ENCODE measurements around the gene PDHB.

Gene PDHB

DNA sequence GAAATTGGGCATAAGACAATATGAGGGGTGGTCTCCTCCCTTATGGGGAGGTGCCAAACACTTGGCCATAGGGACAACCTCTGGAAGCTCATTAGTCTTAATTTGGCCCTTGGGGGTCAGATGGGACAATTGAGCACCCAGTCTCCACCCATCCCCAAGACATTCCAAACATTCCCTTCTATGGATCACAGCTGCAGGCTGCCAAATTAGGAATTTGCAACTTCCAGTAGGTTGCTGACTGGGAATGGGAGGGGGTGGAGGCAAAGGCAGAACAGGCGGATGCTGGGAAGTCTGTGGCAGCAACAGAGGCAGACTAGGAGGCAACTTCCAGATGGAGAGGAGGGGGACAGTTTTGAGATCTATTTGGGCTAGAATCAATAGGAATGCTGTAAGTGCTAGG, 1.4 kb upstream of the PDHB start:
- no CpG with 5 or more reads among the region's 1 CpG for WGBS, 2 donors (ENCODE audit: extremely low coverage in 2 of 2, insufficient read length in 2 of 2, insufficient replicate concordance in 1 of 2)
- Histone ChIP-seq H3K4me2 (ENCODE audit: insufficient read depth, low read length, poor library complexity, severe bottlenecking) (no peak overlapping the region), H3K4me1 (ENCODE audit: control insufficient read depth in 2 of 2, insufficient read depth in 1 of 2, low read depth in 1 of 2, low read length in 2 of 2) (peaks cover 8 to 12% of the 10 kb centered on the region in 2 donors), H3K36me3 (replicated peaks in 1 of 2; ENCODE audit: control insufficient read depth in 2 of 2, insufficient read depth in 2 of 2, low read length in 2 of 2) (peaks cover 7 to 23% of the 10 kb centered on the region in 2 donors), H3K4me3 (ENCODE audit: low read length in 2 of 2) (no peak overlapping the region), H2BK120ac (ENCODE audit: low read depth, low read length) (peak overlapping the region; percentile 63), H2AK5ac (ENCODE audit: low read depth, low read length) (no peak overlapping the region), H3K79me1 (ENCODE audit: low read depth, low read length) (no peaks in the 10 kb centered on the region), H2BK15ac (ENCODE audit: low read length) (no peak overlapping the region), H2BK5ac (ENCODE audit: low read length) (no peak overlapping the region), H3K9ac (ENCODE audit: low read depth, low read length, poor library complexity) (no peak overlapping the region), H3K18ac (ENCODE audit: low read length) (no peak overlapping the region), H3K27me3 (ENCODE audit: control insufficient read depth in 3 of 3, insufficient read depth in 3 of 3, low read depth in 1 of 3, low read length in 3 of 3) (no peaks in the 10 kb centered on the region), H3K14ac (ENCODE audit: low read length) (no peak overlapping the region), H3K9me3 (replicated peaks in 1 of 2; ENCODE audit: control insufficient read depth in 2 of 2, insufficient read depth in 1 of 2, low read depth in 1 of 2, low read length in 2 of 2) (no peaks in the 10 kb centered on the region), H4K91ac (ENCODE audit: low read depth, low read length, poor library complexity) (no peak overlapping the region), H2BK12ac (ENCODE audit: low read length) (no peak overlapping the region), H3K27ac (replicated peaks; ENCODE audit: low read length) (peak overlapping the region; percentile 87), H2AFZ (ENCODE audit: low read length) (no peak overlapping the region), H4K8ac (ENCODE audit: low read depth, low read length) (no peak overlapping the region), H3K23ac (ENCODE audit: low read depth, low read length, poor library complexity) (no peak overlapping the region), H3K4ac (ENCODE audit: low read length) (no peak overlapping the region)
- peak; percentile 82 for DNase-seq (ENCODE audit: low spot score)

GRCh38 chr3:58434511-58434910, 879 bp upstream of the PDHB start:
- Histone ChIP-seq H2BK15ac (ENCODE audit: low read length) (no peak overlapping the region), H4K91ac (ENCODE audit: low read depth, low read length, poor library complexity) (no peak overlapping the region), H3K27ac (replicated peaks; ENCODE audit: low read length) (peak overlapping the region; percentile 87), H2AK5ac (ENCODE audit: low read depth, low read length) (no peak overlapping the region), H3K23ac (ENCODE audit: low read depth, low read length, poor library complexity) (no peak overlapping the region), H2AFZ (ENCODE audit: low read length) (no peak overlapping the region), H3K9me3 (replicated peaks in 1 of 2; ENCODE audit: control insufficient read depth in 2 of 2, insufficient read depth in 1 of 2, low read depth in 1 of 2, low read length in 2 of 2) (no peaks in the 10 kb centered on the region), H3K4ac (ENCODE audit: low read length) (no peak overlapping the region), H2BK12ac (ENCODE audit: low read length) (no peak overlapping the region), H2BK120ac (ENCODE audit: low read depth, low read length) (no peak overlapping the region), H2BK5ac (ENCODE audit: low read length) (no peak overlapping the region), H3K27me3 (ENCODE audit: control insufficient read depth in 3 of 3, insufficient read depth in 3 of 3, low read depth in 1 of 3, low read length in 3 of 3) (no peaks in the 10 kb centered on the region), H3K18ac (ENCODE audit: low read length) (no peak overlapping the region), H3K4me1 (ENCODE audit: control insufficient read depth in 2 of 2, insufficient read depth in 1 of 2, low read depth in 1 of 2, low read length in 2 of 2) (peaks cover 8 to 12% of the 10 kb centered on the region in 2 donors), H3K4me2 (ENCODE audit: insufficient read depth, low read length, poor library complexity, severe bottlenecking) (peak overlapping the region; percentile 39), H3K79me1 (ENCODE audit: low read depth, low read length) (no peaks in the 10 kb centered on the region), H4K8ac (ENCODE audit: low read depth, low read length) (no peak overlapping the region), H3K36me3 (replicated peaks in 1 of 2; ENCODE audit: control insufficient read depth in 2 of 2, insufficient read depth in 2 of 2, low read length in 2 of 2) (peaks cover 10 to 28% of the 10 kb centered on the region in 2 donors), H3K14ac (ENCODE audit: low read length) (no peak overlapping the region), H3K4me3 (ENCODE audit: low read length in 2 of 2) (no peak overlapping the region), H3K9ac (ENCODE audit: low read depth, low read length, poor library complexity) (no peak overlapping the region)
- no CpG with 5 or more reads among the region's 11 CpGs for WGBS, 2 donors (ENCODE audit: extremely low coverage in 2 of 2, insufficient read length in 2 of 2, insufficient replicate concordance in 1 of 2)
- peak; percentile 57 for DNase-seq (ENCODE audit: low spot score)

GRCh38 chr3:58434168-58434504, 504 bp upstream of the PDHB start:
- Histone ChIP-seq H3K18ac (ENCODE audit: low read length) (no peak overlapping the region), H3K79me1 (ENCODE audit: low read depth, low read length) (no peaks in the 10 kb centered on the region), H3K9ac (ENCODE audit: low read depth, low read length, poor library complexity) (no peak overlapping the region), H3K4me1 (ENCODE audit: control insufficient read depth in 2 of 2, insufficient read depth in 1 of 2, low read depth in 1 of 2, low read length in 2 of 2) (peaks cover 8 to 12% of the 10 kb centered on the region in 2 donors), H3K27me3 (ENCODE audit: control insufficient read depth in 3 of 3, insufficient read depth in 3 of 3, low read depth in 1 of 3, low read length in 3 of 3) (no peaks in the 10 kb centered on the region), H3K9me3 (replicated peaks in 1 of 2; ENCODE audit: control insufficient read depth in 2 of 2, insufficient read depth in 1 of 2, low read depth in 1 of 2, low read length in 2 of 2) (no peaks in the 10 kb centered on the region), H4K91ac (ENCODE audit: low read depth, low read length, poor library complexity) (no peak overlapping the region), H2AFZ (ENCODE audit: low read length) (peak overlapping the region; percentile 81), H3K14ac (ENCODE audit: low read length) (no peak overlapping the region), H3K27ac (replicated peaks; ENCODE audit: low read length) (peak overlapping the region; percentile 87), H2BK15ac (ENCODE audit: low read length) (no peak overlapping the region), H2BK5ac (ENCODE audit: low read length) (no peak overlapping the region), H2BK120ac (ENCODE audit: low read depth, low read length) (no peak overlapping the region), H3K4ac (ENCODE audit: low read length) (no peak overlapping the region), H3K4me2 (ENCODE audit: insufficient read depth, low read length, poor library complexity, severe bottlenecking) (peak overlapping the region; percentile 39), H3K4me3 (ENCODE audit: low read length in 2 of 2) (peak overlapping the region; percentile 43 to 92), H3K36me3 (replicated peaks in 1 of 2; ENCODE audit: control insufficient read depth in 2 of 2, insufficient read depth in 2 of 2, low read length in 2 of 2) (peaks cover 12 to 32% of the 10 kb centered on the region in 2 donors), H4K8ac (ENCODE audit: low read depth, low read length) (no peak overlapping the region), H2AK5ac (ENCODE audit: low read depth, low read length) (no peak overlapping the region), H2BK12ac (ENCODE audit: low read length) (no peak overlapping the region), H3K23ac (ENCODE audit: low read depth, low read length, poor library complexity) (no peak overlapping the region)
- WGBS, 2 donors (ENCODE audit: extremely low coverage in 2 of 2, insufficient read length in 2 of 2, insufficient replicate concordance in 1 of 2) = no CpG with 5 or more reads among the region's 3 CpGs
- no peak for DNase-seq (ENCODE audit: low spot score)

GRCh38 chr3:58432905-58433304, 727 bp downstream of the PDHB start:
- H2BK15ac ChIP-seq (ENCODE audit: low read length) = no peak overlapping the region
- WGBS, 2 donors (ENCODE audit: extremely low coverage in 2 of 2, insufficient read length in 2 of 2, insufficient replicate concordance in 1 of 2) = no CpG with 5 or more reads among the region's 6 CpGs
- H2AFZ ChIP-seq (ENCODE audit: low read length) = peak overlapping the region; percentile 96
- no peak overlapping the region for H3K18ac ChIP-seq (ENCODE audit: low read length)
- peaks cover 8 to 12% of the 10 kb centered on the region in 2 donors for H3K4me1 ChIP-seq (ENCODE audit: control insufficient read depth in 2 of 2, insufficient read depth in 1 of 2, low read depth in 1 of 2, low read length in 2 of 2)
- peak overlapping the region; percentile 73 for H3K4me2 ChIP-seq (ENCODE audit: insufficient read depth, low read length, poor library complexity, severe bottlenecking)
- H3K79me1 ChIP-seq (ENCODE audit: low read depth, low read length) = no peaks in the 10 kb centered on the region
- no peaks in the 10 kb centered on the region for H3K9me3 ChIP-seq (replicated peaks in 1 of 2; ENCODE audit: control insufficient read depth in 2 of 2, insufficient read depth in 1 of 2, low read depth in 1 of 2, low read length in 2 of 2)
- H2AK5ac ChIP-seq (ENCODE audit: low read depth, low read length) = no peak overlapping the region
- peak overlapping the region; percentile 92 to 99 for H3K4me3 ChIP-seq (ENCODE audit: low read length in 2 of 2)
- H3K27ac ChIP-seq (replicated peaks; ENCODE audit: low read length) = no peak overlapping the region
- H2BK5ac ChIP-seq (ENCODE audit: low read length) = no peak overlapping the region
- no peak overlapping the region for H4K91ac ChIP-seq (ENCODE audit: low read depth, low read length, poor library complexity)
- H3K14ac ChIP-seq (ENCODE audit: low read length) = no peak overlapping the region
- no peak overlapping the region for H4K8ac ChIP-seq (ENCODE audit: low read depth, low read length)
- H3K9ac ChIP-seq (ENCODE audit: low read depth, low read length, poor library complexity) = no peak overlapping the region
- peaks cover 17 to 44% of the 10 kb centered on the region in 2 donors for H3K36me3 ChIP-seq (replicated peaks in 1 of 2; ENCODE audit: control insufficient read depth in 2 of 2, insufficient read depth in 2 of 2, low read length in 2 of 2)
- H2BK12ac ChIP-seq (ENCODE audit: low read length) = no peak overlapping the region
- H3K27me3 ChIP-seq (ENCODE audit: control insufficient read depth in 3 of 3, insufficient read depth in 3 of 3, low read depth in 1 of 3, low read length in 3 of 3) = no peaks in the 10 kb centered on the region
- H3K23ac ChIP-seq (ENCODE audit: low read depth, low read length, poor library complexity) = no peak overlapping the region
- no peak for DNase-seq (ENCODE audit: low spot score)
- H2BK120ac ChIP-seq (ENCODE audit: low read depth, low read length) = no peak overlapping the region
- no peak overlapping the region for H3K4ac ChIP-seq (ENCODE audit: low read length)
